Measurements from ENCODE around the gene EPG5. TPM values are rescaled to one million over a fixed set of nuclear protein-coding genes. Genes with fewer than 3 reads are reported as not detected.

EPG5 gene
- total RNA-seq, 1 donor, result 161 TPM

DNA sequence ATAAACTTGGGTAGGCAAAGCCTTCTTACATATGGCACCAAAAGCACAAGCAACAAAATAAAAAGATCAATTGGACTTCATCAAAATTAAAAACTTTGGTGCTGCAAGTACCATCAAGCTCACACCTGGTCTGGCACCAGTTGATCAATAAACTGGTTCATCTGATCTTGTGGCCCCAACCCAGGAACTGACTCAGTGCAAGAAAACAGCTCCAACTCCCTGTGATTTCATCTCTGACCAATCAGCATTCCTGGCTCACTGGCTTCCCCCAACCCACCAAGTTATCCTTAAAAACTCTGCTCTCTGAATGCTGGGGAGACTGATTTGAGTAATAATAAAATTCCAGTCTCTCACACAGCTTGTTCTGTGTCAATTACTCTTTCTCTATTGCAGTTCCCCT lies 8.4 kb downstream of the EPG5 start:
- TF ChIP-seq CTCF (IDR thresholded peaks at IDR 0.05; ENCODE audit: insufficient read depth, low read depth, low read length), result no peak
- no peak for DNase-seq (ENCODE audit: low read depth)
- H3K4me3 ChIP-seq (ENCODE audit: low read depth, low read length), result no peak overlapping the region

GRCh38 chr18:45958027-45958426 lies 9.1 kb downstream of the EPG5 start:
- TF ChIP-seq CTCF (IDR thresholded peaks at IDR 0.05; ENCODE audit: insufficient read depth, low read depth, low read length), result no peak
- no peak for DNase-seq (ENCODE audit: low read depth)
- no peak overlapping the region for H3K4me3 ChIP-seq (ENCODE audit: low read depth, low read length)

DNA sequence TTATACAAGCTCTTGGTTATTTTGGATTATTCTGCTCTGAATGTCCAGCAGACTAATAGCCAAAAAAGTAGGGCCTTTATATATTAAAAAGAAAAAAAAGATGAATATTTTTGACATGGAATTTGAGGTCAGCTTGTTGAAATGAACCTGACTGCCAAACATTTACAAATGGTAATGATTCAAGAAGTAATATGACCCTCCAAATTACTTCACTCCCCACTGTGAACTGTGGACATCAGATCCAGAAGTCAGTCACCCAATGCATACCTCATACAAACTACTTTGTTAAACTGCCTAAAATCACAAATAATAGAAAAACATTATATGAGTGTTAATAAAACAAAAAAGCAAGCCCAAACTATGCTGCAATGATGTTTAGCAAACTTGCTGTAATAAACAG lies 10.0 kb downstream of the EPG5 start:
- TF ChIP-seq CTCF (IDR thresholded peaks at IDR 0.05; ENCODE audit: insufficient read depth, low read depth, low read length), result no peak
- peak; percentile 61 for DNase-seq (ENCODE audit: low read depth)
- no peak overlapping the region for H3K4me3 ChIP-seq (ENCODE audit: low read depth, low read length)

DNA sequence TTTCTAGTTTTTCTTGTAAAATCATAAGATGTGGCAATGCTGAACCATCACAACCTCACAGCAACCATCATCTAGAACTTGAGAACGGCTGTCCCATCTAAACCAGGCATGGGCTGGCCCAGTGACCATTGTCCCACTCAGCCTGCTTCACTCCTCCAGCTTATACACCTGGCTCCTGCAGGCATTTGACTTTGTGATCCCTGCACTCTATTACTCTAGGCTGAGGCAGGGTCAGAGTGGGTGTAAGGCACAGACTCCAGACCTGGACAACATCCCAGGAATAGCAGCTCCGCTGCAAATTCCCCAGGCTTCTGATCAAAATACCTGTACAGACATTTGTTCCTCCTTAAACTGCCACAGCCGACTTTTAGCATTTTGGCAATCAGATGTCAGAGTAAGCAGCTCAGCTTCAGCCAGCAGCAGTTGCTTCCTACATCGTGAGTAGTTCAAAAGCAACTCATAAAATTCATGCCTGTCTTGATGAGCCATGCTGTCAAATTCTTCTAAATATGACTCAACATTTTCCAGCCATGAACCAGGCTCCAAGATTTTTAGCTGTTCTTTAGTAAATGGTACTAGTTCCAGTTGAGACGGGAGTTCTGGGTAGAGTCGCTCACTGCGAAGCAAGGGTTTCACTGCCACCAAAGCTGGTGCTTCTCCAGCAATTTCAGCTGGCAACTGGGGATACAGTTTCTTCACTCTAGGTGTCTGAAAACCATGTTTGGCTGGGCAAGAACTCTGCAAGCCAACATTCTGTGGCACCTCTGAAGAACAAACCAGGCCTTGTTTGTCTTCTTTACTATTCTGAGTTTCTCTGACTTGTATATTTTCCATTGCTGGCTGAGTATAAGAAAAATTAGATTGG lies 12.8 kb downstream of the EPG5 start:
- peak; percentile 83 for DNase-seq (ENCODE audit: low read depth)
- TF ChIP-seq CTCF (IDR thresholded peaks at IDR 0.05; ENCODE audit: insufficient read depth, low read depth, low read length), result no peak
- H3K4me3 ChIP-seq (ENCODE audit: low read depth, low read length), result no peak overlapping the region

DNA sequence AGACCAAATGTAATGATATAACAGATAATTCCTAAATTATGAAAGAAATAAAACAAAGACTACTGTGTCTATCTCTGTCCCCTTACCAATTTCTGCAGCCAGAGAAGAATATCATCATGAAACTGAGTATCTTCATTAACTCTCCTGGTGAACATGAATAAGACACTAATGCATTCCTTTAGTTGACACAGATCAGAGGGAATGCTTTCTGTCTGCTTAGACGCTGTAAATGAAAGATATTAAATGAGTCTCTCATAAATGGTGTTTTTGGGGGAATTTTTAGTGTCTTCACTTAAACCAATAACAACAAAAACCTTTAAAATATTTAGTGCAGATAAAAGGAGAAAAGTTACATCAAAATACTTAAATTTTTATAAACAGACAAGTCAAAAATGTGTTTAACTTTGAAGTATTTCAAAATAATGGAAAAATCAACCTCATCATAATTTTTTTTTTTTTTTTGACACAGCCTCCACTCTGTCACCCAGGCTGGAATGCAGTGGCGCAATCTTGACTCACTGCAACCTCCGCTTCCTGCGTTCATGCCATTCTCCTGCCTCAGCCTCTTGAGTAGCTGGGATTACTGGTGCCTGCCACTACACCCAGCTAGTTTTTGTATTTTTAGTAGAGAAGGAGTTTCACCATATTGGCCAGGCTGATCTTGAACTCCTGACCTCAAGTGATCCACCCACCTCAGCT lies 16.0 kb downstream of the EPG5 start:
- no peak overlapping the region for H3K4me3 ChIP-seq (ENCODE audit: low read depth, low read length)

DNA sequence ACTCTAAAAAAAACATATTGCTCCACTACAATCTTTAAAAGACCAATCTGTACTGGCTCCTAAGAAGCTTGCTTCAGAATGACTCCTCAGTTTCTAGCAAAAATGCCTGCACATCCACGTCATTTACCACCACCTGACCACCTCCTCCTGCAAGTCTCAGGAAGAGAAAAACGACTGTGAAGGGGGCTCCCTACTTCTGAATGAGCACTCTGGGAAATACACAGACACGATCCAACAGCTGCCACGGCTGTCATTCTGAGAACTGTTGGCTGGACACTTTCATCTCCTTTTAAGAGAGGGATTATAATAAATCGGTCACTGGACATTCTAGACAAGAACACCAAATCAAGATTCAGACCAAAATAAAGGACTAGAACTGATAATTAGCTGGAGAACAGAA lies 21.5 kb downstream of the EPG5 start:
- TF ChIP-seq CTCF (IDR thresholded peaks at IDR 0.05; ENCODE audit: insufficient read depth, low read depth, low read length), result no peak
- H3K4me3 ChIP-seq (ENCODE audit: low read depth, low read length), result no peak overlapping the region
- no peak for DNase-seq (ENCODE audit: low read depth)

More for the DNA sequence above, 16.0 kb downstream of the EPG5 start:
- DNase-seq (ENCODE audit: low read depth), result peak; percentile 82
- TF ChIP-seq CTCF (IDR thresholded peaks at IDR 0.05; ENCODE audit: insufficient read depth, low read depth, low read length), result no peak

All from fibroblast of villous mesenchyme (primary cell).